Measurements from ENCODE around the gene CIROP. TPM values are rescaled to one million over a fixed set of nuclear protein-coding genes. Genes with fewer than 3 reads are reported as not detected.
"Not testable (repeated sequence)": the region's sequence is repeated elsewhere in the genome, so short reads cannot be mapped to it uniquely, and the experiment has no call there.

Gene CIROP
- total RNA-seq, 1 donor from 2014 or later: not detected

GRCh38 chr14:23110579-23111365 is 6.0 kb upstream of the CIROP start:
- peaks cover 4% of the 10 kb centered on the region for H3K36me3 Mint-ChIP-seq (ENCODE audit: unreplicated experiment)
- no peak overlapping the region for H3K27ac Mint-ChIP-seq (ENCODE audit: unreplicated experiment)
- H3K27me3 Mint-ChIP-seq (ENCODE audit: unreplicated experiment): peaks cover 6% of the 10 kb centered on the region
- TF ChIP-seq CTCF (IDR thresholded peaks at IDR 0.05; ENCODE audit: partially characterized antibody, unreplicated experiment): no peak
- peaks cover 3% of the 10 kb centered on the region for H3K4me1 Mint-ChIP-seq (ENCODE audit: low read depth, unreplicated experiment)
- no peak for DNase-seq
- peaks cover 5% of the 10 kb centered on the region for H3K9me3 Mint-ChIP-seq (ENCODE audit: unreplicated experiment)
- no peak overlapping the region for H3K4me3 Mint-ChIP-seq (ENCODE audit: unreplicated experiment)

GRCh38 chr14:23109769-23110168 is 5.0 kb upstream of the CIROP start:
- Mint-ChIP-seq H3K27ac (ENCODE audit: unreplicated experiment) (no peak overlapping the region), H3K9me3 (ENCODE audit: unreplicated experiment) (peaks cover 5% of the 10 kb centered on the region), H3K27me3 (ENCODE audit: unreplicated experiment) (peaks cover 6% of the 10 kb centered on the region), H3K4me3 (ENCODE audit: unreplicated experiment) (no peak overlapping the region), H3K4me1 (ENCODE audit: low read depth, unreplicated experiment) (peaks cover 3% of the 10 kb centered on the region), H3K36me3 (ENCODE audit: unreplicated experiment) (peaks cover 11% of the 10 kb centered on the region)
- TF ChIP-seq CTCF (IDR thresholded peaks at IDR 0.05; ENCODE audit: partially characterized antibody, unreplicated experiment): no peak
- no peak for DNase-seq

GRCh38 chr14:23108169-23108568 is 3.4 kb upstream of the CIROP start:
- H3K4me1 Mint-ChIP-seq (ENCODE audit: low read depth, unreplicated experiment); H3K9me3 Mint-ChIP-seq (ENCODE audit: unreplicated experiment); H3K27me3 Mint-ChIP-seq (ENCODE audit: unreplicated experiment); H3K27ac Mint-ChIP-seq (ENCODE audit: unreplicated experiment); DNase-seq; H3K4me3 Mint-ChIP-seq (ENCODE audit: unreplicated experiment): not testable (repeated sequence)
- H3K36me3 Mint-ChIP-seq (ENCODE audit: unreplicated experiment): peaks cover 11% of the 10 kb centered on the region

- not testable (repeated sequence) for H3K4me3 Mint-ChIP-seq (ENCODE audit: unreplicated experiment); H3K27me3 Mint-ChIP-seq (ENCODE audit: unreplicated experiment); H3K4me1 Mint-ChIP-seq (ENCODE audit: low read depth, unreplicated experiment)
Observed at GRCh38 chr14:23107620-23108019, 2.8 kb upstream of the CIROP start.

GRCh38 chr14:23106747-23107045 is 1.9 kb upstream of the CIROP start:
- no peak overlapping the region for H3K27ac Mint-ChIP-seq (ENCODE audit: unreplicated experiment)
- peak overlapping the region; percentile 52 for H3K4me3 Mint-ChIP-seq (ENCODE audit: unreplicated experiment)
- peaks cover 6% of the 10 kb centered on the region for H3K27me3 Mint-ChIP-seq (ENCODE audit: unreplicated experiment)
- H3K4me1 Mint-ChIP-seq (ENCODE audit: low read depth, unreplicated experiment): no peaks in the 10 kb centered on the region
- no peak for TF ChIP-seq CTCF (IDR thresholded peaks at IDR 0.05; ENCODE audit: partially characterized antibody, unreplicated experiment)
- H3K9me3 Mint-ChIP-seq (ENCODE audit: unreplicated experiment): peaks cover 9% of the 10 kb centered on the region
- peaks cover 11% of the 10 kb centered on the region for H3K36me3 Mint-ChIP-seq (ENCODE audit: unreplicated experiment)
- no peak for DNase-seq

More at GRCh38 chr14:23107620-23108019, 2.8 kb upstream of the CIROP start:
- DNase-seq; H3K27ac Mint-ChIP-seq (ENCODE audit: unreplicated experiment); H3K9me3 Mint-ChIP-seq (ENCODE audit: unreplicated experiment): not testable (repeated sequence)
- peaks cover 11% of the 10 kb centered on the region for H3K36me3 Mint-ChIP-seq (ENCODE audit: unreplicated experiment)

GRCh38 chr14:23105348-23105824 is 597 bp upstream of the CIROP start:
- Mint-ChIP-seq H3K9me3 (ENCODE audit: unreplicated experiment) (peaks cover 9% of the 10 kb centered on the region), H3K27ac (ENCODE audit: unreplicated experiment) (no peak overlapping the region), H3K4me3 (ENCODE audit: unreplicated experiment) (no peak overlapping the region), H3K4me1 (ENCODE audit: low read depth, unreplicated experiment) (no peaks in the 10 kb centered on the region), H3K27me3 (ENCODE audit: unreplicated experiment) (peaks cover 6% of the 10 kb centered on the region), H3K36me3 (ENCODE audit: unreplicated experiment) (peaks cover 11% of the 10 kb centered on the region)
- no peak for TF ChIP-seq CTCF (IDR thresholded peaks at IDR 0.05; ENCODE audit: partially characterized antibody, unreplicated experiment)
- DNase-seq: no peak

Measured in glutamatergic neuron (in vitro differentiated cells).